LNCAP (cell line): Measurements from ENCODE around the gene SAMD11.

ENCODE experiments used
- TF ChIP-seq, protein P1 (sequence below): fragments of 450-650 bp; IDR thresholded peaks from 2 replicates; pipeline ENCODE4 v1.5.1; 2017; ENCODE audit warnings: mild to moderate bottlenecking

Gene SAMD11

DNA sequence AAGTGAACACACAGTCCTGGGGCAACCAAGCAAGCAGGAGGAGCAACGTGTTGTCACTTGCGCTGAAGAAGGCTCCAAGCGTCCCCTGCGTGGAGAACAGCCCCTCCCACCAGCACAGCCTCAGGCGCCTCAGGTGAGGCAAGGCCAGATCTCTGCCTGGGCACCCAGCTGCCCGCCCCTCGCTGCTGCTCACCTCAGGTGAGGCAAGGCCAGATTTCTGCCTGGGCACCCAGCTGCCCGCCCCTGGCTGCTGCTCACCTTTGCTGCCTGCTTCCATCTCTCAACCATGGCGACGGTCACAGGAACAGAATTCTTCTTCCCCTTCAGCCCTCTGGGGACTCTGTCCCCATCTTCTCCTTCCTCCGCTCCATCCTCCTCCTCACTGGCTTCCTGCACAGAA is 32.9 kb downstream of the SAMD11 start:
- TF ChIP-seq, protein P1, sequence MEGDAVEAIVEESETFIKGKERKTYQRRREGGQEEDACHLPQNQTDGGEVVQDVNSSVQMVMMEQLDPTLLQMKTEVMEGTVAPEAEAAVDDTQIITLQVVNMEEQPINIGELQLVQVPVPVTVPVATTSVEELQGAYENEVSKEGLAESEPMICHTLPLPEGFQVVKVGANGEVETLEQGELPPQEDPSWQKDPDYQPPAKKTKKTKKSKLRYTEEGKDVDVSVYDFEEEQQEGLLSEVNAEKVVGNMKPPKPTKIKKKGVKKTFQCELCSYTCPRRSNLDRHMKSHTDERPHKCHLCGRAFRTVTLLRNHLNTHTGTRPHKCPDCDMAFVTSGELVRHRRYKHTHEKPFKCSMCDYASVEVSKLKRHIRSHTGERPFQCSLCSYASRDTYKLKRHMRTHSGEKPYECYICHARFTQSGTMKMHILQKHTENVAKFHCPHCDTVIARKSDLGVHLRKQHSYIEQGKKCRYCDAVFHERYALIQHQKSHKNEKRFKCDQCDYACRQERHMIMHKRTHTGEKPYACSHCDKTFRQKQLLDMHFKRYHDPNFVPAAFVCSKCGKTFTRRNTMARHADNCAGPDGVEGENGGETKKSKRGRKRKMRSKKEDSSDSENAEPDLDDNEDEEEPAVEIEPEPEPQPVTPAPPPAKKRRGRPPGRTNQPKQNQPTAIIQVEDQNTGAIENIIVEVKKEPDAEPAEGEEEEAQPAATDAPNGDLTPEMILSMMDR, result no peak

DNA sequence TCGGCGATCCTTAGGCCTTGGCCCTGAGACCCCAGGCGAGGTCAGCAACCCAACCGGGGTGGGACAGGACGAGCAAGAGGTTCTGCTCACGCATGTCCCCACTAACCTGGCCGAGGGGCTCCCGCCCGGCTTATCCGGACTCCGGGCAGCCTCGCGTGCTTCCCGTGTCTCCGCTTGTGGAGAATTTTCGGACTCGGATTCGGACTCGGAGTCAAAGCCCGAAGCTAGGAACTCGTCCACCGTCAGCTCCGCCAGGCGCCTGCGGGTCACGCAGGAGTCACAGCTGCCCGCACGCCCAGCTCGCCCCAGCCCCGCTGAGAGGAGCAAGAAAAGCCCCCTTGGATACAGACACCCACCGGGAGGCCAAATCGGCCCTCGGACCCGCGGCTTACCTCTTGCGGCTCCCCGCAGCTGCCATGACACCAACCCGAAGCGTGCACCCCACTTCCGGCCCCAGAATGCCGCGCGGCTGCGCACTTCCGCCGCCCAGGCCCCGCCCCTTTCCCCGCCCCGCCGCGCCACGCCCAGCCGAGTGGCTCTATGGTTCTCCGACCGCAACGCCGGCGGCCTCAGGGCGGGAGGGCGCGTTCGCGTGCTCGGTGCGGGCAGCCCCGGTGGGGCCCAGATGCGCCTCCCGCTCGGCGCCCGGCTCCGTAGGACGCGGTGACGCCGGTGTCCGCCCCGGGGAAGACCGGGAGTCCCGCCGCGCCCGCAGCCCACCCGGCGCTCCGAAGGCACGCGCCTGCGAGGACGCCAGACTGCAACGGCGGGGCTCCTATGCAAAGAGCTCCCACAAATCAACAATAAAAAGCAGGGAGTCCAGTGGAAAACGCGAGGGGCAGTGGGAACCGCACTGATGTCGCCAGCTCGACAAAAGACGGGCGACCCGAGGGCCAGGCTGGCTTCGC is 35.4 kb downstream of the SAMD11 start, which contains the start of gene NOC2L:
NOC2L (minus strand) TSS at position 434 of the 908 bp plus-strand sequence; CDS start at position 418, 16 bp downstream.
- TF ChIP-seq, protein P1, result no peak

DNA sequence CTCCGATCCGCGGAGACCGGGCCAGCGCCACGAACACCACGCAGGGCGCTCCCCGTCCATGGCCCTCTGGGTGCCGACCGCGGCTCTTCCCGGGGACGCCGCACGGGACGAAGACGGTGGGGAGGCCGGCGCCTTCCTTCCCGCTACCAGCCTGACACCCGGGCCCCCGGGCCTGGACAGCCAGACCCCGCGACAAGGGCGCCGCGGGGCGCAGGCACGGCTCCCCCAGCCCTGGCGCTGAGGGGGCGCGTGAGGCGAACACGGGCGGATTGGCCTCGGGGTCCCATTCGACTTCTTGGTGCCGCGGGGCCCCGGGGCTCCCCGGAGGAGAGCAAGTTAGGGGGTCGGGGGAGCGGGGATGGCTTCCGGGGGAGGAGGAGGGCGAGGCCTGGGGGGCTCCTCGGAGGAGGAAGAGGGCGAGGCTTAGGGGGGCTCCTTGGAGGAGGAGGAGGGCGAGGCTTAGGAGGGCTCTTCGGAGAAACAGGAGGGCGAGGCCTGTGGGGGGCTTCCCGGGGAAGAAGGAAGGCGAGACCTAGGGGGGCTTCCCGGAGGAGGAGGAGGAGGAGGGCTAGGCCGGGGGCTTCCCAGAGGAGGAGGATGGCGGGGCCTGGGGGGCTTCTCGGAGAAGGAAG is 36.1 kb downstream of the SAMD11 start:
- TF ChIP-seq, protein P1, result no peak

DNA sequence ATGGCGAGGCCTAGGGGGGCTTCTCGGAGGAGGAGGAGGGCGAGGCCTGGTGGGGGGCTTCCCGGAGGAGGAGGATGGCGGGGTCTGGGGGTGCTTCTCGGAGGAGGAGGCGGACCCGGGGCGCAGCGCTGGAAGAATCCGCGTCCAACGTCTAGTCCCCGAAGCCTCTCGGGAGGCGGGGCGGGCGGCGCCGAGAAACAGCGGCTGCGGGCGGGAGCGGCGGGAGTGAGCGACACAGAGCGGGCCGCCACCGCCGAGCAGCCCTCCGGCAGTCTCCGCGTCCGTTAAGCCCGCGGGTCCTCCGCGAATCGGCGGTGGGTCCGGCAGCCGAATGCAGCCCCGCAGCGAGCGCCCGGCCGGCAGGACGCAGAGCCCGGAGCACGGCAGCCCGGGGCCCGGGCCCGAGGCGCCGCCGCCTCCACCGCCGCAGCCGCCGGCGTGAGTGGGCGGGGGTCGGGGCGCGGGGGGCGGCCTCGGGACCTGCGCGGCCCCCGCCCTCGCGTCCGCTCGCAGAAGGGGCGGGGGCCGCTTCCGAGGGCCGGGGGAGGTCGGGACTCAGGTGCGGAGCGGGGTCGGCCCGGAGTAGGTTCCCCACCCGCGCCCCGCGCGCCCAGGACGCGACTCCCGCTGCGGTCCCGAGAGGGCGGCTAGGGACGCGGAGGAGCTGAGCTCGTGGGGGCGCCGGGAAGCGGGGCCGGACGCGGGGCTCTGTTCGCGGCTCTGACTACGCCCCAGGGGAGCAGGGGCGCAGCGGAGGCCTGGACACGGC is 36.8 kb downstream of the SAMD11 start, which contains the start of gene KLHL17:
KLHL17 (plus strand) TSS at position 222 of the 769 bp plus-strand sequence; CDS start at position 332, 110 bp downstream.
- TF ChIP-seq, protein P1, result no peak

DNA sequence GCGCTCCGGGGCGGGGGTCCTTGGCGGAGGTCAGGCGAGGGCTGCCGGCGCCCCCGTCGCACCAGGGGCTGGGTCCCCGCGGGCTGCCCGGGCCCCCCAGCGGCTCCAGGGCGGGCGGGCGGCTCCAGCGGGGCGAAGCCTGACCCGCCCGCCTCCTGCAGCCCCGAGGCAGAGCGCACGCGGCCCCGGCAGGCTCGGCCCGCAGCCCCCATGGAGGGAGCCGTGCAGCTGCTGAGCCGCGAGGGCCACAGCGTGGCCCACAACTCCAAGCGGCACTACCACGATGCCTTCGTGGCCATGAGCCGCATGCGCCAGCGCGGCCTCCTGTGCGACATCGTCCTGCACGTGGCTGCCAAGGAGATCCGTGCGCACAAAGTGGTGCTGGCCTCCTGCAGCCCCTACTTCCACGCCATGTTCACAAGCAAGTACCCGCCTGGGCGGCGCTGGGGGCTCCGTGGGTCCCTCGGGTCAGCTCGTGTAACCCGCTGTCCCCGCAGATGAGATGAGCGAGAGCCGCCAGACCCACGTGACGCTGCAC is 37.5 kb downstream of the SAMD11 start:
- TF ChIP-seq, protein P1, result no peak

DNA sequence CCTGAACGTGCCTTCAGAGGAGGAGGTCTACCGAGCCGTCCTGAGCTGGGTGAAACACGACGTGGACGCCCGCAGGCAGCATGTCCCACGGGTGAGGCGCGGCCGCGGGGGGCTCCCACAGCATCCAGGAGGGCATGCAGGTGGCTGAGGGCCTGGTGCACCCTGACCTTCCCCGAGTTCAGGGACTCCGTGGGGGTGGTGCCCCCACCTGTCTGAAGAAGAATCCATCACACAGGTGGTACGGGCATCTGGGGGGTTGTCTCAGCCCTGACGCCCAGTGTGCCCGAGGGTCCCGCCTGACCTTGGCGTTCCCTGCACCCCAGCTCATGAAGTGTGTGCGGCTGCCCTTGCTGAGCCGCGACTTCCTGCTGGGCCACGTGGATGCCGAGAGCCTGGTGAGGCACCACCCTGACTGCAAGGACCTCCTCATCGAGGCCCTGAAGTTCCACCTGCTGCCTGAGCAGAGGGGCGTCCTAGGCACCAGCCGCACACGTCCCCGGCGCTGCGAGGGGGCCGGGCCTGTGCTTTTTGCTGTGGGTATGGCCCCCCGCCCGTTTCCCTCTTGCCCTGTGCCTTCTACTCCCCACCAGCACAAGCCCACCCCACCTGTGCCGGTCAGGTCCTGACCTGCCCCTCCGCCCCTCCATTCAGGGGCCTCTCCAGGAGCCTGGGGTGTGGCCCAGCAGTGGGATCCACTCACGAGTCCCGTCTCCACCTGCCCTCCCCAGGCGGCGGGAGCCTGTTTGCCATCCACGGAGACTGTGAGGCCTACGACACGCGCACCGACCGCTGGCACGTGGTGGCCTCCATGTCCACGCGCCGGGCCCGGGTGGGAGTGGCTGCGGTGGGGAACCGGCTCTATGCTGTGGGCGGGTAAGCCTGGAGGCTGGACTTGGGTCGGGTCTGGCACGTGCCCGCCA is 38.9 kb downstream of the SAMD11 start:
- TF ChIP-seq, protein P1, result no peak
